HFF-Myc (cell line): Measurements from ENCODE around the gene NXPH1.

Source experiments
- DNase-seq: peaks from one replicate; pipeline ENCODE4 v3.0.0-alpha.2; 2011; ENCODE audit warnings: low read depth; ENCODE audit errors: extremely low read depth
- H3K4me3 ChIP-seq: replicated peaks from 2 replicates; pipeline ENCODE4 v1.5.1; 2011; ENCODE audit warnings: low read depth, mild to moderate bottlenecking, control low read depth, low read length
- CTCF ChIP-seq: IDR thresholded peaks from 2 replicates; pipeline ENCODE4 v1.5.1; 2012; ENCODE audit warnings: mild to moderate bottlenecking, low read depth, low read length, control low read depth; ENCODE audit errors: missing control alignments

The NXPH1 gene

GRCh38 chr7:8390262-8390626 lies 43.2 kb upstream of the NXPH1 start:
- TF ChIP-seq CTCF = no peak
- DNase-seq = no peak
- H3K4me3 ChIP-seq = no peak overlapping the region

DNA sequence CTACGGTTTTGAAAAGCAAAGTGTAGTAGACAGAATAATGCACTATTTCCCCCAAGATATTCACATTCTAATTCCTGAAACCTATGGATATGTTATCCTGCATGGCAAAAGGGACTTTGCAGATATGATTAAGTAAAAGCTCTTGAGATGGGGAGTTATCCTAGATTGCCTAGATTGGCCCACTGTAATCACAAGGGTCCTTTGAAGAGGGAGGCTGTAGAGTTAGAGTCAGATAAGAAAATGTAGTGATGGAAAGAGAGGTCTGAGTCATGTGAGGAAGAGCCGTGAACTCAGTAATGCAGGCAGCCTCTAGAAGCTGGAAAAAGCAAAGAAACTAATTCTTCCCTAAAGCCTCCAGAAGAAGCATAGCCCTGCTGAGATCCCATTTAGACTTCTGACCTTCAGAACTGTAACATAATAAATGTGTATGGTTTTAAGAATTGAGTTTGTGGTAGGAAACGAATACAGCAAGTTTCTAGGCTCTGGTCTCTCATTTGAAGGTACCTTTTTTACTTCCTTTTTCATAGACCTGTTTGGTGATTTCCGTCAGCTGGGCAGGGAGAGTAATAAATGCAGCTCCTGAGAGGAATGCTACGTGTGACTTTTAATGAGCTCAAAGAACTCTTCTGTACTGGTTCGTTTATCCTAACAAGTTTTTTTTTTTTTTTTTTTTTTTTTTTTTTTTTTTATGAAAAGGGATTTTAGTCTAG lies 41.9 kb upstream of the NXPH1 start:
- H3K4me3 ChIP-seq = no peak overlapping the region
- no peak for DNase-seq

GRCh38 chr7:8396294-8396693 lies 37.1 kb upstream of the NXPH1 start:
- H3K4me3 ChIP-seq = no peak overlapping the region
- TF ChIP-seq CTCF = no peak
- DNase-seq = no peak

More for the DNA sequence above, 41.9 kb upstream of the NXPH1 start:
- no peak for TF ChIP-seq CTCF

GRCh38 chr7:8408871-8409270 lies 24.5 kb upstream of the NXPH1 start:
- no peak for TF ChIP-seq CTCF
- no peak overlapping the region for H3K4me3 ChIP-seq
- DNase-seq = no peak

DNA sequence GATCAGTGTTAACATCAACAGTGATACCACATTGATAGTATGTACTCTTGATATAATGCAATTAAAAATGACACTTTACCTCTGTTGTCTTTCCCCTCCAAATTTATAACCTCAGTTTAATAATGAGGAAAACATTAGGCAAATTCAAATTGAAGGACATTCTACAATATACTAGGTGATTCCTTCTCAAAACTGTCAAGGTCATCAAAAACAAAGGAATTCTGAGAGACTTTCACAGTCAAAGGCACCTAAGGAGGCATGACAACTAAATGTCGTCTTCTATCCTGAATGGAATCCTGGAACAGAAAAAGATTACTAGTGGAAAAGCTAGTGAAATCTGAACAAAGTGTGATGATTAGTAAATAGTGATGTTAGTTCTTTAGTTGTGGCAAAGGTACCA lies 22.3 kb upstream of the NXPH1 start:
- DNase-seq = no peak
- TF ChIP-seq CTCF = no peak

DNA sequence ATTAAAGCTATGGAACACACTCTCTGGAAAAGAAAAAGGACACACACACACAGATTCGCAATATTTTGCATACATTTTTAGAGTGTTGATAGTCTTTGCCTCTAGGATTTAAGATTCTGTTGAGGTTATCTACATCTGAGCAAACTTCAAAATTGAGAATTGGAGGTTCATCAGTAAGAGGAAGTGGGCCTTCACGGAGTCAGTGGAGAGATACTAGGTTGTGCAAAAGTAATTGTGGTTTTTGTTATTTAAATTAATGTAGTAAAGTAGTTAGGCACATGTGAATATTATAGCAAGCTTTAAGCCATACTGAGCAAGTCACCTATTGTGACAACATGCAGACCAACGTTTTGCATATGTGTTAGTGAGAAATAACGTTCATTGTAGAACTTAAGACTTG lies 19.8 kb upstream of the NXPH1 start:
- no peak for TF ChIP-seq CTCF
- no peak for DNase-seq
- H3K4me3 ChIP-seq = no peak overlapping the region

More for the DNA sequence above, 22.3 kb upstream of the NXPH1 start:
- no peak overlapping the region for H3K4me3 ChIP-seq
